K562 treated with DMSO at 1 percent for 48 hours (cell line): ENCODE results near the gene TDRD15. TPM values are rescaled to one million over a fixed set of nuclear protein-coding genes. Genes with fewer than 3 reads are reported as not detected.

Experiments
- total RNA-seq: library from RNA; unstranded; fragments of 300-600 nt; gene quantifications from 2 replicates; pipeline ENCODE4 v1.2.3, GENCODE V29; 2022; ENCODE audit warnings: low replicate concordance; ENCODE audit errors: extremely low read depth

The TDRD15 gene
- not detected in 2 replicates for total RNA-seq

DNA sequence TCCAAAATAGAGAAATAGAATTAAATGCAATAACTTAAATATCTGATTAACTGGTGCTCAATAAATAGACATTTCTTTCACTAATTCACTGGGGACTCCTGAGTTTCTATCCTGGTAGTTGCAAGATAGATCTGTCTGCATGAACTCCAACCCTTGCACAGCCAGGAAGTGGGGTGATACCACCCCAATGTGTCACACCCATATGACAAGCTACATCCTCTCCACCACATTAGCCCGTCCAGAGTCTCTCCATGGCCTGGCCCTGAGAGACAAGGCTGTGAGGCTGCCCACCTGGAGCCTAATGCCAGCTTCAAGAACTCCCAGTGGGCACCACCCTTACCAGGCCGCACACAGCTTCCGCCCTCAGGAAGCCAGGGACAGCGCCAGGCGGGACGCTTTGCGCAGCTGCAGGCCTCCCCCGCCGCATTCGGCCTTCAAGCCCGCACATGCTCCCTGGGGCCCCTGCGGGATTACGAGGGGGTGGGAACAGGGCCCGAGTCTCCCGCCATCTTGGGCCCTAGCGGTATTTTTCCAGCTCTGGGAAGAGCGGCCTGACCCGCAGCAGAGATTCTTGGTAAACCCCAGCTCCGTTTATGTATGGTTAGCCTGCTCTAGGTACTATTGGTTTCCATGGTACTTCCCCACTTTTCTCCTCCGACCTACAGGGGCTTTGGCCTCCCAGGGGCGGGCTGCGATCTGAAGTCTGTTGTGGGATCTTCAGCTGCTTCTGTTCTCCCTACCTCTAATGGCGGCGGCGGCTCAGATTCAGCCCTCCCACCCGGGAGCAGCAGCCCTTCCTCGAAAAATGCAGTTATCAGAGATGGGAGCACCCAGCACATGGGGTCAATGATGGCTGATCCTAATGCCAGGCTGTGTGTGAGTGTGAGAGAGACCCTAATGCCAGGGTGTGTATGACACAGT lies at the start of gene TDRD15:
Gene TDRD15, plus strand, starts transcription at position 496 of the 921 bp plus-strand sequence. CDS start 13,500 bp downstream, outside the sequence.

Other genes starting within 250 kb of the TDRD15 start
- gene APOB, start 79.9 kb upstream of the TDRD15 start, total RNA-seq: not detected in 2 replicates